H1 (cell line): ENCODE data around the gene SERINC5.
"Not testable (repeated sequence)": the region's sequence is repeated elsewhere in the genome, so short reads cannot be mapped to it uniquely, and the experiment has no call there.

Experiments
- CEBPB ChIP-seq: IDR thresholded peaks from 2 replicates; pipeline ENCODE4 v1.6.1; 2012; ENCODE audit warnings: low read depth, low read length
- EZH2 ChIP-seq: fragments of 200-600 bp; sonication (generic); IDR thresholded peaks from 2 replicates; pipeline ENCODE4 v1.7.1; 2012; ENCODE audit warnings: low read depth, mild to moderate bottlenecking, moderate library complexity, low read length, inconsistent platforms; ENCODE audit not compliant: severe bottlenecking
- JUN ChIP-seq: IDR thresholded peaks from 2 replicates; pipeline ENCODE4 v1.6.1; 2011; ENCODE audit warnings: low read depth, mild to moderate bottlenecking, improper control_type of control experiment, low read length
- JUND ChIP-seq: IDR thresholded peaks from 2 replicates; pipeline ENCODE4 v1.6.1; 2011; ENCODE audit warnings: mild to moderate bottlenecking, improper control_type of control experiment, low read length
- POLR2A ChIP-seq, 2 experiments: IDR thresholded peaks; 1 replicate in 1 of 2; 2 replicates in 1 of 2; pipeline ENCODE4 v1.6.1; 2011; ENCODE audit warnings: low read depth in 2 of 2, low read length in 2 of 2, mild to moderate bottlenecking in 2 of 2; ENCODE audit errors: control extremely low read depth in 1 of 2
- RXRA ChIP-seq: IDR thresholded peaks from 2 replicates; pipeline ENCODE4 v1.6.1; 2011; ENCODE audit warnings: low read depth, mild to moderate bottlenecking, low read length, moderate library complexity; ENCODE audit not compliant: insufficient read depth
- SIN3A ChIP-seq, 2 experiments: IDR thresholded peaks in 1 of 2; conservative IDR thresholded peaks in 1 of 2; 2 replicates each; pipeline ENCODE4 v1.6.1; 2011 to 2012; ENCODE audit warnings: low read length in 2 of 2, improper control_type of control experiment in 1 of 2, low read depth in 1 of 2, mild to moderate bottlenecking in 1 of 2
- SP1 ChIP-seq: IDR thresholded peaks from 2 replicates; pipeline ENCODE4 v1.6.1; 2011; ENCODE audit warnings: low read depth, low read length
- TAF1 ChIP-seq: IDR thresholded peaks from 2 replicates; pipeline ENCODE4 v1.6.1; 2011; ENCODE audit warnings: mild to moderate bottlenecking, low read depth, low read length
- TF ChIP-seq, protein P1 (sequence below), 3 experiments: IDR thresholded peaks; 1 replicate in 2 of 3; 2 replicates in 1 of 3; pipeline versions ENCODE4 v1.5.1 to v1.6.1; 2011; ENCODE audit warnings: low read length in 3 of 3, mild to moderate bottlenecking in 3 of 3, inconsistent platforms in 2 of 3, low read depth in 1 of 3, moderate library complexity in 1 of 3; ENCODE audit not compliant: insufficient read depth in 1 of 3; ENCODE audit errors: control extremely low read depth in 1 of 3

DNA sequence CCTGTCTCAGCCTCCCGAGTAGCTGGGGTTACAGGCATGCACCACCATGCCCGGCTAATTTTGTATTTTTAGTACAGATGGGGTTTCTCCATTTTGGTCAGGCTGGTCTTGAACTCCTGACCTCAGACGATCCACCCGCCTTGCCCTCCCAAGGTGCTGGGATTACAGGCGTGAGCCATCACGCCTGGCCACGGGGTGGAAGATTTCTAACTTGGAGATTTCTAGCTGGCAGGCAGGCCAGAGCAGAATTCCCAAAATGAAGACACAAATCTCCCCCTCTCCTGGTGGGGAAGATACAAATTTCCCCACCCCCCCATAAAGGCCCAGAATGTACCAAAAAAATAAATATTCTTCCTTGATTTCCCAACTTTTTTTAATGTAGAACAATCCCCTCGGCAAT lies 101.6 kb downstream of the SERINC5 start:
- not testable (repeated sequence) for TF ChIP-seq CEBPB; TAF1; EZH2; JUND; JUN; SP1; SIN3A (conservative IDR thresholded peaks at IDR 0.05 in 1 of 2, IDR thresholded peaks at IDR 0.05 in 1 of 2; ENCODE audit: low read depth in 1 of 2, low read length in 2 of 2); RXRA; POLR2A (IDR thresholded peaks at IDR 0.05; ENCODE audit: control extremely low read depth in 1 of 2, low read depth in 2 of 2, low read length in 2 of 2)
- TF ChIP-seq, protein P1, sequence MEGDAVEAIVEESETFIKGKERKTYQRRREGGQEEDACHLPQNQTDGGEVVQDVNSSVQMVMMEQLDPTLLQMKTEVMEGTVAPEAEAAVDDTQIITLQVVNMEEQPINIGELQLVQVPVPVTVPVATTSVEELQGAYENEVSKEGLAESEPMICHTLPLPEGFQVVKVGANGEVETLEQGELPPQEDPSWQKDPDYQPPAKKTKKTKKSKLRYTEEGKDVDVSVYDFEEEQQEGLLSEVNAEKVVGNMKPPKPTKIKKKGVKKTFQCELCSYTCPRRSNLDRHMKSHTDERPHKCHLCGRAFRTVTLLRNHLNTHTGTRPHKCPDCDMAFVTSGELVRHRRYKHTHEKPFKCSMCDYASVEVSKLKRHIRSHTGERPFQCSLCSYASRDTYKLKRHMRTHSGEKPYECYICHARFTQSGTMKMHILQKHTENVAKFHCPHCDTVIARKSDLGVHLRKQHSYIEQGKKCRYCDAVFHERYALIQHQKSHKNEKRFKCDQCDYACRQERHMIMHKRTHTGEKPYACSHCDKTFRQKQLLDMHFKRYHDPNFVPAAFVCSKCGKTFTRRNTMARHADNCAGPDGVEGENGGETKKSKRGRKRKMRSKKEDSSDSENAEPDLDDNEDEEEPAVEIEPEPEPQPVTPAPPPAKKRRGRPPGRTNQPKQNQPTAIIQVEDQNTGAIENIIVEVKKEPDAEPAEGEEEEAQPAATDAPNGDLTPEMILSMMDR (IDR thresholded peaks at IDR 0.05; ENCODE audit: control extremely low read depth in 1 of 3, insufficient read depth in 1 of 3, low read depth in 1 of 3, low read length in 3 of 3), result not testable (repeated sequence)
